BJ (cell line): ENCODE measurements around the gene TRABD2B. TPM values are rescaled to one million over a fixed set of nuclear protein-coding genes. Genes with fewer than 3 reads are reported as not detected.

Experiments
- CTCF ChIA-PET: fragments of 350-600 bp; formaldehyde crosslinking; extraction: SDS; loops from one replicate; lab custom pipeline; 2021; ENCODE audit warnings: antibody characterized with exemption, inconsistent platforms; lab: Yijun Ruan, JAX
- POLR2A ChIA-PET: fragments of 300-600 bp; sonication (Branson Sonifier 250); formaldehyde crosslinking; extraction: SDS; loops from one replicate; lab custom pipeline; 2021; ENCODE audit warnings: antibody characterized with exemption; lab: Charles Lee
- DNase-seq: peaks from one replicate; pipeline ENCODE4 v3.0.0-alpha.2; 2011; ENCODE audit warnings: low read depth
- H3K27me3 ChIP-seq: 2 replicates; pipeline ENCODE4 v1.6.0; 2011; ENCODE audit warnings: low read length; ENCODE audit not compliant: control insufficient read depth, insufficient read depth
- H3K36me3 ChIP-seq: 2 replicates; pipeline ENCODE4 v1.5.1; 2011; ENCODE audit warnings: low read length; ENCODE audit not compliant: control insufficient read depth, insufficient read depth
- H3K4me3 ChIP-seq: 2 replicates; pipeline ENCODE4 v1.5.1; 2011; ENCODE audit warnings: low read depth, mild to moderate bottlenecking, control low read depth, low read length
- CTCF ChIP-seq: IDR thresholded peaks from 2 replicates; pipeline ENCODE4 v1.5.1; 2011; ENCODE audit warnings: low read depth, mild to moderate bottlenecking, control low read depth, inconsistent platforms, low read length, moderate library complexity; ENCODE audit not compliant: insufficient read depth
- polyA plus RNA-seq: library from polyadenylated mRNA; depleted of rRNA; stranded (reverse); fragments of >200 nt; gene quantifications from 2 replicates; pipeline ENCODE4 v1.2.3, GENCODE V29; 2011

Gene TRABD2B
- polyA plus RNA-seq, 1 experiment, result not detected

GRCh38 chr1:48016515-48016914 is 19.3 kb upstream of the TRABD2B start:
- DNase-seq, result no peak
- CTCF ChIA-PET, result interaction anchor here (0.9 to 1.4 kb wide), 2 partner anchors 13 to 16 kb away, joined by 3 to 4 read pairs; no protein-coding TSS in a partner anchor
- TF ChIP-seq CTCF, result no peak
- Histone ChIP-seq H3K4me3 (no peak overlapping the region), H3K36me3 (no peaks in the 10 kb centered on the region), H3K27me3 (no peaks in the 10 kb centered on the region)
- POLR2A ChIA-PET, result no interaction called here

- Histone ChIP-seq H3K27me3 (no peaks in the 10 kb centered on the region), H3K4me3 (no peak overlapping the region), H3K36me3 (no peaks in the 10 kb centered on the region)
- ChIA-PET POLR2A (no interaction called here), CTCF (no interaction called here)
- no peak for TF ChIP-seq CTCF
- DNase-seq, result no peak
These were observed 16.1 kb upstream of the TRABD2B start for GRCh38 chr1:48013270-48013669.

GRCh38 chr1:48007047-48007446 is 9.9 kb upstream of the TRABD2B start:
- Histone ChIP-seq H3K36me3 (no peaks in the 10 kb centered on the region), H3K4me3 (no peak overlapping the region), H3K27me3 (no peaks in the 10 kb centered on the region)
- no peak for TF ChIP-seq CTCF
- POLR2A ChIA-PET, result no interaction called here
- DNase-seq, result no peak
- CTCF ChIA-PET, result interaction anchor here (0.9 to 1.2 kb wide), 2 partner anchors 9 to 54 kb away, joined by 3 to 4 read pairs; no protein-coding TSS in a partner anchor

GRCh38 chr1:48006264-48006663 is 9.1 kb upstream of the TRABD2B start:
- Histone ChIP-seq H3K27me3 (no peaks in the 10 kb centered on the region), H3K4me3 (no peak overlapping the region), H3K36me3 (no peaks in the 10 kb centered on the region)
- POLR2A ChIA-PET, result no interaction called here
- DNase-seq, result no peak
- CTCF ChIA-PET, result interaction anchor here (1.2 kb wide), 1 partner anchor 8 kb away, joined by 3 read pairs; no protein-coding TSS in a partner anchor
- no peak for TF ChIP-seq CTCF

- no peak for TF ChIP-seq CTCF
- H3K36me3 ChIP-seq, result no peaks in the 10 kb centered on the region
- CTCF ChIA-PET, result interaction anchor here (1.2 kb wide), 1 partner anchor 7 kb away, joined by 3 read pairs; no protein-coding TSS in a partner anchor
- H3K27me3 ChIP-seq, result no peaks in the 10 kb centered on the region
- POLR2A ChIA-PET, result no interaction called here
- H3K4me3 ChIP-seq, result no peak overlapping the region
- DNase-seq, result no peak
These were observed 8.3 kb upstream of the TRABD2B start for GRCh38 chr1:48005253-48006117.
